Measurements from ENCODE around the gene GRID1.

GRCh38 chr10:86057708-86058107 is 308.9 kb downstream of the GRID1 start:
- no peak for TF ChIP-seq CTCF (IDR thresholded peaks at IDR 0.05)
- no peak for TF ChIP-seq ZFX (IDR thresholded peaks at IDR 0.05; ENCODE audit: borderline replicate concordance)

Data from 22Rv1 (cell line).